Measurements from ENCODE around the gene ZNF317. TPM values are rescaled to one million over a fixed set of nuclear protein-coding genes. Genes with fewer than 3 reads are reported as not detected.

The ZNF317 gene
- total RNA-seq, 1 experiment from 2014 or later: 39.3 TPM

Other genes with a start within 250 kb of the ZNF317 start
- gene MUC16, start 130.0 kb upstream of the ZNF317 start, total RNA-seq (2021; ENCODE audit: unreplicated experiment): 3.4 TPM
- not detected for gene OR1M1, start 53.3 kb upstream of the ZNF317 start, total RNA-seq (2021; ENCODE audit: unreplicated experiment)
- gene OR7G2, start 32.9 kb upstream of the ZNF317 start, total RNA-seq (2021; ENCODE audit: unreplicated experiment): not detected
- not detected for gene OR7G1, start 24.6 kb upstream of the ZNF317 start, total RNA-seq (2021; ENCODE audit: unreplicated experiment)
- not detected for gene OR7G3, start 13.4 kb upstream of the ZNF317 start, total RNA-seq (2021; ENCODE audit: unreplicated experiment)
- gene OR7D2, start 38.6 kb downstream of the ZNF317 start, total RNA-seq (2021; ENCODE audit: unreplicated experiment): not detected
- not detected for gene OR7D4, start 79.2 kb downstream of the ZNF317 start, total RNA-seq (2021; ENCODE audit: unreplicated experiment)
- gene OR7E24, start 110.5 kb downstream of the ZNF317 start, total RNA-seq (2021; ENCODE audit: unreplicated experiment): not detected
- 7.3 TPM for gene ZNF699, start 169.4 kb downstream of the ZNF317 start, total RNA-seq (2021; ENCODE audit: unreplicated experiment)
- gene ZNF559, start 183.8 kb downstream of the ZNF317 start, total RNA-seq (2021; ENCODE audit: unreplicated experiment): 8.1 TPM
- 4.6 TPM for gene ZNF177, start 222.6 kb downstream of the ZNF317 start, total RNA-seq (2021; ENCODE audit: unreplicated experiment)

Data from Panc1 (cell line).